ENCODE measurements around the gene ZNF222.

Gene ZNF222

DNA sequence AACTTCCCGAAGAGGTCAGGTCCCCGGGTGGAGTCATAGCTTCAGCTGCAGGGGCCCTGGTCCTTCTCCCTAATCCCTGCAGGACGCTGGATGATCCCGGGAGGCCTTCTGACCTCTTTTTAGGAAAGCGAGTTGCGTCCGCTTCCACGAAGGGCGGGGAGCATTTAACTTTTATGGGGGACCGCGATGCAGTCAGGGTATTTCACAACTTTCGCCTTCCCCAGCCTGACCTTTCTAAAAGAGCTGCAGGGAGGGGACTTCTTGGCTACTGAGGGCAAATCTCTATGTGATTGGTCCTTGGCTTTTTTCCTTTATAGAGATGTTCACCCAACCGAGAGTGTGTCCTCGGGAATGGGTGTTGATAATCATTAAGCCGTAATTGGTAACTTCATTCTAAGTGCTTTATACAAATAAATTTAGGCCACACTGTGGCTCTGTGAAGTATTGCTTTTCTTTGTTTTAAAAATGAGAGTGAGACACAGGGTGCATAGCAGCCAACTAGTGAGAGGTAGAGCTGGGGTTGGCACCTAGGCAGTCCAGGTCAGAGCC, 21.6 kb upstream of the ZNF222 start:
- TF ChIP-seq CTCF (IDR thresholded peaks at IDR 0.05): no peak
- Histone ChIP-seq H2AFZ (peak overlapping the region; percentile 80), H3K4me2 (ENCODE audit: low read length) (peak overlapping the region; percentile 97), H3K4me3 (ENCODE audit: low read depth, low read length) (peak overlapping the region; percentile 97), H3K9me3 (ENCODE audit: control insufficient read depth, low read length) (no peaks in the 10 kb centered on the region), H3K4me1 (no peaks in the 10 kb centered on the region), H3K36me3 (ENCODE audit: control insufficient read depth, insufficient read depth, low read length) (no peaks in the 10 kb centered on the region), H3K9ac (peak overlapping the region; percentile 25), H3K27me3 (ENCODE audit: control insufficient read depth, insufficient read depth, low read length) (no peaks in the 10 kb centered on the region), H3K79me2 (no peaks in the 10 kb centered on the region), H3K27ac (peak overlapping the region; percentile 29)

DNA sequence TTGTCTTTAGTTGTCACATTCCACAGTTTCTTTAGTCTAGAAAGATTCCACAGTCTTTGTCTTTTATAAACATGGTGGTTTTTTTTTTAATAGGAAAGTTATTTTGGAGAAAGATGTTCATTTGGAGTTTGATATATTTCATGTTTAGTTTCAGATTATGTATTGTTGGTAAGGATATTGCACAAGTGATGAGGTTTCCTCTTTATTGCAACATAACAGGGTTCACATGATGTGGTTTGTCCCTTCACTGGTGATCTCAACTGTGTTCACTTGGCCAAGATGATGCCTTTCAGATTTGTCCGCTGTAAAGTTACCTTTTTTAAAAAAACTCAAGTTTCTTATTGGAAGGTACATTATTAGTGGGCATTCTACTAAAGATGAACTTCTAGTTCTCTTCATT, 19.2 kb upstream of the ZNF222 start:
- H3K4me1 ChIP-seq: no peaks in the 10 kb centered on the region
- no peaks in the 10 kb centered on the region for H3K79me2 ChIP-seq
- no peak overlapping the region for H3K4me2 ChIP-seq (ENCODE audit: low read length)
- no peaks in the 10 kb centered on the region for H3K27me3 ChIP-seq (ENCODE audit: control insufficient read depth, insufficient read depth, low read length)
- H3K9me3 ChIP-seq (ENCODE audit: control insufficient read depth, low read length): no peaks in the 10 kb centered on the region
- TF ChIP-seq CTCF (IDR thresholded peaks at IDR 0.05): no peak
- H3K4me3 ChIP-seq (ENCODE audit: low read depth, low read length): no peak overlapping the region
- H3K9ac ChIP-seq: no peak overlapping the region
- peaks cover 8% of the 10 kb centered on the region for H3K36me3 ChIP-seq (ENCODE audit: control insufficient read depth, insufficient read depth, low read length)
- no peak overlapping the region for H2AFZ ChIP-seq
- H3K27ac ChIP-seq: no peak overlapping the region

GRCh38 chr19:44007473-44007872, 17.7 kb upstream of the ZNF222 start:
- no peak for TF ChIP-seq CTCF (IDR thresholded peaks at IDR 0.05)
- H3K9me3 ChIP-seq (ENCODE audit: control insufficient read depth, low read length): no peaks in the 10 kb centered on the region
- no peak overlapping the region for H3K9ac ChIP-seq
- H3K27ac ChIP-seq: no peak overlapping the region
- no peaks in the 10 kb centered on the region for H3K27me3 ChIP-seq (ENCODE audit: control insufficient read depth, insufficient read depth, low read length)
- no peaks in the 10 kb centered on the region for H3K4me1 ChIP-seq
- H3K36me3 ChIP-seq (ENCODE audit: control insufficient read depth, insufficient read depth, low read length): peaks cover 8% of the 10 kb centered on the region
- no peaks in the 10 kb centered on the region for H3K79me2 ChIP-seq
- H3K4me2 ChIP-seq (ENCODE audit: low read length): no peak overlapping the region
- H3K4me3 ChIP-seq (ENCODE audit: low read depth, low read length): no peak overlapping the region
- no peak overlapping the region for H2AFZ ChIP-seq

DNA sequence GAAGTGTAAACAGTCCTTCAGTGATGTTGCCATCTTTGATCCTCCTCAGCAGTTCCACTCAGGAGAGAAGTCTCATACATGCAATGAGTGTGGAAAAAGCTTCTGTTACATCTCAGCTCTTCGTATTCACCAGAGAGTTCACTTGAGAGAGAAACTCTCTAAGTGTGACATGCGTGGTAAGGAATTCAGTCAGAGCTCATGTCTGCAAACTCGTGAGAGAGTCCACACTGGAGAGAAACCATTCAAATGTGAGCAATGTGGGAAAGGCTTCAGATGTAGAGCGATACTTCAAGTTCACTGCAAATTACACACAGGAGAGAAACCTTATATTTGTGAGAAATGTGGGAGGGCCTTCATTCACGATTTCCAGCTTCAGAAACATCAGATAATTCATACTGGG, 14.7 kb upstream of the ZNF222 start:
- Histone ChIP-seq H3K36me3 (ENCODE audit: control insufficient read depth, insufficient read depth, low read length) (peaks cover 8% of the 10 kb centered on the region), H3K4me1 (no peaks in the 10 kb centered on the region), H3K4me3 (ENCODE audit: low read depth, low read length) (no peak overlapping the region)

More for the DNA sequence above, 14.7 kb upstream of the ZNF222 start:
- Histone ChIP-seq H3K9ac (no peak overlapping the region), H3K4me2 (ENCODE audit: low read length) (no peak overlapping the region), H2AFZ (no peak overlapping the region), H3K27me3 (ENCODE audit: control insufficient read depth, insufficient read depth, low read length) (no peaks in the 10 kb centered on the region), H3K9me3 (ENCODE audit: control insufficient read depth, low read length) (no peaks in the 10 kb centered on the region), H3K79me2 (no peaks in the 10 kb centered on the region), H3K27ac (no peak overlapping the region)
- no peak for TF ChIP-seq CTCF (IDR thresholded peaks at IDR 0.05)
